HG02852 (cell line): ENCODE measurements around the gene RBM19.

ENCODE experiments used
- ATAC-seq: cut with Tn5 transposase; IDR thresholded peaks from one replicate; pipeline ENCODE4 v1.9.1; 2021; ENCODE audit warnings: mild to moderate bottlenecking, moderate library complexity; ENCODE audit not compliant: unreplicated experiment

RBM19 gene

GRCh38 chr12:113837528-113838296 lies 128.4 kb downstream of the RBM19 start:
- ATAC-seq, result no peak

GRCh38 chr12:113837084-113837483 lies 129.0 kb downstream of the RBM19 start:
- no peak for ATAC-seq

GRCh38 chr12:113835896-113836295 lies 130.2 kb downstream of the RBM19 start:
- no peak for ATAC-seq

- no peak for ATAC-seq
Observed at GRCh38 chr12:113835433-113835832, 130.7 kb downstream of the RBM19 start.

GRCh38 chr12:113833422-113833821 lies 132.7 kb downstream of the RBM19 start:
- ATAC-seq, result no peak

DNA sequence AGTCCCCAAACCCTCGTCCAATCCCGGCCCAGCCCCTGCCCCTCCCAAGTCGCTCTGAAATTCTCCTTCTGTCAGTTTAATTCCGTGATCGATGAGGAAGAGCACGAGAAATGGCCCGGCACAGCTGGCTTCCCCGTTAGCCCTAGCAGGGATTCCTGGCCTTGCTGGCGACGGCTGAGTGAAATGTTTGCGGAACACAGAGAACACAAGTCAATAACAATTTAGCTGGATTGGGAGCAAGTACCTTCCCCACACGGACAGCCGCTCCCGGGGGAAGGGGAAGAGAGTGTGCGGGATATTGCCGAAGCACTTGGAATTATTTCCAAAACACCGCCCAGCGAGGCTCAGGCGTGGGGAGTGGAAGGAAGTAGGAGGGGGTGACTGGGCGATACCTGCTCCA lies 134.6 kb downstream of the RBM19 start:
- no peak for ATAC-seq

DNA sequence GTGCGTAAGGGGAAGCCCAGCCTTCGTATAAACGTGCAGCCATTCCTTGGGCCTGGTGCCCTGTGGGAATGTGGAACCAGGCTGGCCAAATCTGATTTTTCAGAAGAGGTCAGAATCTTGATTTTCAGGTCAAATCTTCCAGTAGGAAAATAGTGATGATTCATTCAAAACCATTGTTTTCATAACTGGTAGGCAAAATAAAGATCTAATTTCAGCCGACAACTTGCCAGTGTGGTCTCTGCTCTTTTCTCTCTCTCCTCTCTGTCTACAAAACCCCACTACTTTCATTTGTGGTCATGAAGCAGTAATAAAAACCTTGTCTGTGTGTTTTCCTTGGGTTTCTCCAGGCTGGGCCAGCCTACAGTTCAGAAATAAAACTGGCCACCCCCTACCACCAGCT lies 135.1 kb downstream of the RBM19 start:
- ATAC-seq, result no peak

- no peak for ATAC-seq
Observed at GRCh38 chr12:113829212-113829611, 136.9 kb downstream of the RBM19 start.

DNA sequence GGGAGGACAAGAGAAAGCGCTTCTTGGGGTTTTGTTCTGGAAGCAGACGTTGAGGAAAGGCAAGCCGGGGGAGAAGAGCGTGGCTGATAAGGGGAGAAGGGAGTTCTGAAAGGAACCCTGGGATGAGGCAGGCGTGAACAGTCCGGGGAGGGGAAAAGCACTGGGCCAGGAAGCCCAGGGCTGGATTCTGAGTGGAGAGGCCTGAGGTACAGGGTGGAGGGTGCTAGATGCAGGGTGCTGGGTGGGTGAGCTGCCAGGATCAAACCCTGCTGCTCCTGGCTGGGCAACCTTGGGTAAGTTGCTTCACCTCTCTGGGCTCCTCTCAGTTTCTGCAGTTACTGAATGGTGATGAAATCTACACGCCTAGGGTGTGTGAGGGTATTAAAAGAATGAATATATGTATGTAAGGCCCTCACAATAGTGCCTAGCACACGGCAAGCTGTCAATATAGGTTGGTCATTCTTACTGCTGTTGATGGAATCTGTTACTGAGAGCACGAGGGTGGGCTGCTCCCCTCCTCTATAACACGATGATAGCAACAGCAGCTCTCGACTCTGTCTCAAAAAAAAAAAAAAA lies 138.5 kb downstream of the RBM19 start:
- ATAC-seq, result no peak

- ATAC-seq, result no peak
Observed at GRCh38 chr12:113826805-113827538, 139.2 kb downstream of the RBM19 start.

DNA sequence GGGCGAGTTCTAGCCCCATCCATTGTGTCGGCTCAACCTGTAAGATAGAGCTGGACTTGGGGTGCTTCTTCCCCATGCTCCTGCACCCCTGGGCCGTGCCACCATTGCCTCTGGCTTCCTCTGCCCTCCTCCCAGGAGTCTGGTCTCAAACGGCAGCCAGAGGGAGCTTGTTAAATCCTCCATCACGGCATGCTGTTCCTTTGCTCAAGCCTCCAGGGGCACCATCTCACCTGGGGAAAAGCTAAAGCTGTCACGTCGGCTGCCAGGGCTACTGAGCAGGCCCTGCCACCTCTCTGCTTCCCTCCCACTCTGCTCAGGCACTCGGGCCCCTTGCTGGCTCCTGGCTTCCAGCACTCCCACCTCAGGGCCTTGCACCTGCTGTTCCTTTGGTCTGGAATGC lies 140.4 kb downstream of the RBM19 start:
- no peak for ATAC-seq

GRCh38 chr12:113823816-113824215 lies 142.3 kb downstream of the RBM19 start:
- ATAC-seq, result no peak

DNA sequence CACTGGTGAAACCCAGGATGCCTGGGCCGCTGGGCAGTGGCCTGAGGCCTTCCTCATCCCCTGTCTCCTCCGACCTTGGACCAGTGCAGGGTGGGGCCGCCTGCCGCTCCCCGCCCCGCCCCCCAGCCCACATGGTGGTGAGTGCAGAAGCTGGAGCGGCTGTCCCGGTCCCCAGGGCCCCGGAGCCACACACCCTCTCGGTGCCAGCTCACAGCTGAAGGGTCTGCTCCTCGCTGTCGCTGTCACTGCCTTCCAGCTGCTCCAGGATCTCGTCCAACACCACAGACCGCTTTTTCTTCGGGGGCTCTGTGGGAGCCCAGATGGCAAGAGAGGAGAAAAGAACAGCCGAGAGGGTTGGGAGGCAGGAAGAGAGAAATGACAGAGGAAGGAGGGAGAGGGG lies 143.1 kb downstream of the RBM19 start:
- ATAC-seq, result no peak

GRCh38 chr12:113820842-113821241 lies 145.3 kb downstream of the RBM19 start:
- ATAC-seq, result no peak

DNA sequence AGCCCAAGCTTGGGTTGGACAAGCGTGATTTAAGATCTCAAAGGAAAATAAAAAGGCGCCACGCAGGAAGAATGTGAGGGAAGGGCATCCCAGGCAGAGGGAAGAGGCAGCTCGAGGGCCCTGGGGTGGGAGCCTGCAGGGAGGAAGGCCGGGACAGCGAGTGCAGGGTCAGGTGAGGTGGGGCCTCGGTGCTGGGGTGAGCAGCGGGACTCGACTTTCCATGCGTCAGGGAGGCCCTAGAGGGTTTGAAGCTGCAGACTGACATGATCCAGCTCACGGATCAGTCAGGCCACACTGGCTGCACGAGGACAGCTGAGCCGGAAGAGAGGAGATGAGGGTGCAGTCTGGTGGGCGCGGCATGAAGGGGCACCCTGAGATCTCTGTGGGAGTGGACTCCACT lies 145.8 kb downstream of the RBM19 start:
- ATAC-seq, result no peak

DNA sequence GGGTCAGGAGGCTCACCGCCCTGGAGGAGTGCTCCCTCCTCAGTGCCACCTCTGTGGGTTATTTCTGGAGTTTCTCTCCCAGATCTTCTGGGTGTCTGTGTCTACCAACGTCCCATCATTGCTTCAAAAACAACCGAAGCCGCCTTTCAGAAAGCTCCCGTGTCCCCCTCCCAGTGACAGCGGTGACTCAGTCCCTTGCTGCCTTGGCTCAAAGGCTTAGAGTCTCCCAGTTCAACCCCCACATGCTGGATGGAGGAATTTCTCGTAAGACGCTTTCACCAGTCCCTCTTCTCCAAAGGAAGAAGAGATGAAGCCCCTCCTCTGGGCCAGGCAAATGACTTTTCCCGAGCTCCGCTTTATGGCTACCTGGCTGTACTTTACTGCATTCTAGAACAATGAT lies 146.6 kb downstream of the RBM19 start:
- ATAC-seq, result no peak

GRCh38 chr12:113818833-113819232 lies 147.3 kb downstream of the RBM19 start:
- ATAC-seq, result no peak

DNA sequence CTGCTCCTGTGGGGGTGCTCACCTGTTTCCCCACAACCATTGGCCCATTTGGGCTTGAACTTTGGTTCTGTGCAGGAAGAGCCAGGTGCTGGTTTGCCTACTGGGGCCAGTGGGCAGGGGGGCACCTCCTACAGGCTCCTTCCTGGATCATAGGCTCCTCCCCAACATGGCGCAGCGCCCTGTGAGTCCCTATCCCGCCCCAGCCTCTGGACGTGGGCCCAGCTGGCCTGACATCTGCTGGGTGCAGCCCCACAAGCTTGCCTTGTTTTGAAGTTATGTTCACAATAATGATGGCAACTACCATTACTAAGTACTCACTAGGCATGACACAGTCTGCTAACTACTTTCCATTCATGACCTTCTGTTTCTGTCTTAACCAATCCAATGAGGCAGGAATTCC lies 147.8 kb downstream of the RBM19 start:
- no peak for ATAC-seq

DNA sequence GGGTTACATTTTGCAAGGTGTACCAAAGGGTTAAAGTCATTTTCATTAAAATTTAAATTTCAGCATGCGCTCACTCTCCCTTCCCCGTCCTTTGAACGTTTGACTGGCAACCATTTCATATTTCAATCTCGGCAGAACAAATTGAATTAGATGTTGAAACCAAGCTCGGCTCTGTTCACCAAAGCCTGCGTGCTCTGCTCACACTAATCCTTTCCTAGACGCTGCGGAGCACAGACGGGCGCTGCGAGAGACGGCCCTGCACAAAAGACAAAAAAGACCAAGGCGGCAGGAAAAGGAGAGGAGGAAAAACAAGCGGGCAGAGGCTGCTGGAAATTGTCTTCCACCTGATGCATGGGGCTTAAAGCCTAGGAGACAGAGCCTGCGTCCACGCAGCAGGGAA lies 149.3 kb downstream of the RBM19 start:
- no peak for ATAC-seq

- no peak for ATAC-seq
Observed at GRCh38 chr12:113815031-113815430, 151.1 kb downstream of the RBM19 start.

- no peak for ATAC-seq
Observed at GRCh38 chr12:113813229-113813541, 152.9 kb downstream of the RBM19 start.
